DMS114 treated with DMSO at 0.1 percent for 48 hours (cell line): ENCODE results near the gene CEP250.
"Not testable (repeated sequence)": the region's sequence is repeated elsewhere in the genome, so short reads cannot be mapped to it uniquely, and the experiment has no call there.

Experiments
- DNase-seq: peaks from one replicate; lab custom pipeline; 2025; ENCODE audit not compliant: unreplicated experiment; lab: John Stamatoyannopoulos, UW

CEP250 gene

GRCh38 chr20:35454881-35455609 lies at the start of gene CEP250:
TSS of gene CEP250 (plus strand) at chr20:35455598. CDS start at chr20:35462368, 6,770 bp downstream.
- DNase-seq = peak; percentile 89

GRCh38 chr20:35405775-35406174 lies 49.6 kb upstream of the CEP250 start:
- DNase-seq = no peak

- DNase-seq = no peak
Observed at GRCh38 chr20:35408270-35408669, 47.1 kb upstream of the CEP250 start.

GRCh38 chr20:35409542-35409941 lies 45.9 kb upstream of the CEP250 start:
- no peak for DNase-seq

GRCh38 chr20:35410613-35411012 lies 44.8 kb upstream of the CEP250 start:
- DNase-seq = no peak

GRCh38 chr20:35421322-35421721 lies 34.1 kb upstream of the CEP250 start:
- DNase-seq = no peak

- no peak for DNase-seq
Observed at GRCh38 chr20:35431621-35432429, 23.6 kb upstream of the CEP250 start.

- no peak for DNase-seq
Observed at GRCh38 chr20:35432430-35432735, 23.0 kb upstream of the CEP250 start.

- DNase-seq = no peak
Observed at GRCh38 chr20:35433337-35433736, 22.1 kb upstream of the CEP250 start.

GRCh38 chr20:35434085-35435005 lies 21.1 kb upstream of the CEP250 start:
- DNase-seq = no peak

- no peak for DNase-seq
Observed at GRCh38 chr20:35436177-35436573, 19.2 kb upstream of the CEP250 start.

GRCh38 chr20:35437599-35437998 lies 17.8 kb upstream of the CEP250 start:
- no peak for DNase-seq

- no peak for DNase-seq
Observed at GRCh38 chr20:35443003-35443402, 12.4 kb upstream of the CEP250 start.

GRCh38 chr20:35444226-35444625 lies 11.2 kb upstream of the CEP250 start:
- no peak for DNase-seq

- DNase-seq = no peak
Observed at GRCh38 chr20:35446356-35447078, 8.9 kb upstream of the CEP250 start.

- DNase-seq = peak; percentile 52
Observed at GRCh38 chr20:35447082-35447789, 8.2 kb upstream of the CEP250 start.

- no peak for DNase-seq
Observed at GRCh38 chr20:35448788-35449373, 6.5 kb upstream of the CEP250 start.

- DNase-seq = not testable (repeated sequence)
Observed at GRCh38 chr20:35449855-35450254, 5.5 kb upstream of the CEP250 start.

GRCh38 chr20:35451295-35451694 lies 4.1 kb upstream of the CEP250 start:
- DNase-seq = no peak

- DNase-seq = no peak
Observed at GRCh38 chr20:35453647-35454046, 1.8 kb upstream of the CEP250 start.
